Gastroesophageal sphincter (tissue), 3 donors: ENCODE measurements around the gene VTI1A.

ENCODE experiments used
- CTCF ChIP-seq, 4 experiments: fragments of 200-600 bp in 2 of 4; fragments of 450-650 bp in 2 of 4; sonication (generic) in 1 of 4; IDR thresholded peaks; one replicate each; pipeline ENCODE4 v1.5.1; 2017 to 2019; ENCODE audit warnings: antibody characterized with exemption in 4 of 4, mild to moderate bottlenecking in 2 of 4, moderate library complexity in 2 of 4
- EP300 ChIP-seq: sonication (generic); formaldehyde crosslinking; IDR thresholded peaks from one replicate; pipeline ENCODE4 v1.6.1; 2017; ENCODE audit warnings: antibody characterized with exemption, mild to moderate bottlenecking
- POLR2A ChIP-seq, 2 donors: fragments of 450-650 bp; IDR thresholded peaks; one replicate each; pipeline ENCODE4 v1.6.1; 2017; ENCODE audit warnings: antibody characterized with exemption in 2 of 2, mild to moderate bottlenecking in 2 of 2, moderate library complexity in 1 of 2

- TF ChIP-seq POLR2A (IDR thresholded peaks at IDR 0.05) (no peak), CTCF (IDR thresholded peaks at IDR 0.05) (no peak), EP300 (no peak)
Observed at GRCh38 chr10:112723876-112724275, 276.9 kb downstream of the VTI1A start.
